Measurements from ENCODE around the gene LOXHD1.

Gene LOXHD1

DNA sequence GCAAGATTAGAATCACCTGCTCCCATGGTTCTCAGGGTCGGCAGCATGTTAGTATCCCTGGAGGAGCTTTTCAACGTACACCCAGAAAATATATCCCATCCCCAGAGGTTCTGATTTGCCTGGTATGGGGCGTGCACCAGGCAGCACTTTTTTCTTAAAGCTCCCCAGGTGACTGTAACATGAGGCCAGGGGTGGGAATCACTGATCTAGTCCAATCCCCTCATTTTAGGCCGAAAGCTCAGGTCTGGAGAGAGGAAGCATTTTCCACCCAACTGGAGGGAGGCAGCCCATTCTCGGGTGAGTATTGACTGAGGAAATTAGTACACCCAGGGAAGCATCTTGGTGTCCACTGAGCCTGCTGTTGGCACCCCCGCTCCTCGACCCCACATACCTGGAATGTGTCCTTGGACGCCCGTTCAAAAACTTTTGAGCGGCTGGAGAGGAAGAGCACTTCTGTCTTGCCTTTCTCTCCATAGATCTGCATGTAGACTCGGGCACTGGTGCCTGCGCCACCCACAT lies 94.3 kb downstream of the LOXHD1 start:
- Histone ChIP-seq H3K36me3 (ENCODE audit: control insufficient read depth in 1 of 2, insufficient read depth in 2 of 2, low read length in 2 of 2) (no peaks in the 10 kb centered on the region), H4K12ac (ENCODE audit: low read depth, low read length) (no peak overlapping the region), H3K9me3 (ENCODE audit: insufficient read depth, low read depth, low read length) (peaks cover 5% of the 10 kb centered on the region), H4K8ac (ENCODE audit: low read depth, low read length) (no peak overlapping the region), H3K14ac (ENCODE audit: low read length) (no peak overlapping the region), H3K4ac (ENCODE audit: low read depth, low read length) (no peak overlapping the region), H2BK120ac (ENCODE audit: insufficient read depth, low read length, poor library complexity) (no peak overlapping the region), H3K79me2 (ENCODE audit: control insufficient read depth, insufficient read depth, low read length, poor library complexity) (no peaks in the 10 kb centered on the region), H3K9ac (ENCODE audit: low read length) (no peak overlapping the region), H2AFZ (ENCODE audit: insufficient read depth, low read length, poor library complexity) (no peak overlapping the region), H3K79me1 (ENCODE audit: low read length) (no peaks in the 10 kb centered on the region), H3K4me2 (ENCODE audit: low read length) (no peak overlapping the region), H3K27ac (ENCODE audit: low read depth, low read length) (no peak overlapping the region), H4K91ac (ENCODE audit: low read depth, low read length) (no peak overlapping the region), H3K27me3 (ENCODE audit: insufficient read depth, low read length) (no peaks in the 10 kb centered on the region), H3K23ac (ENCODE audit: low read length) (no peak overlapping the region), H2BK12ac (ENCODE audit: low read length) (no peak overlapping the region), H2BK5ac (ENCODE audit: low read depth, low read length, poor library complexity) (no peak overlapping the region), H2AK5ac (ENCODE audit: low read length) (no peak overlapping the region), H3K4me1 (ENCODE audit: control insufficient read depth in 1 of 2, insufficient read depth in 2 of 2, low read length in 2 of 2) (no peaks in the 10 kb centered on the region), H3K18ac (ENCODE audit: low read length) (no peak overlapping the region), H3K4me3 (ENCODE audit: low read depth, low read length) (no peak overlapping the region)
- no CpG with 5 or more reads among the region's 12 CpGs for WGBS (ENCODE audit: extremely low coverage, insufficient coverage, insufficient read length)
- DNase-seq: no peak

DNA sequence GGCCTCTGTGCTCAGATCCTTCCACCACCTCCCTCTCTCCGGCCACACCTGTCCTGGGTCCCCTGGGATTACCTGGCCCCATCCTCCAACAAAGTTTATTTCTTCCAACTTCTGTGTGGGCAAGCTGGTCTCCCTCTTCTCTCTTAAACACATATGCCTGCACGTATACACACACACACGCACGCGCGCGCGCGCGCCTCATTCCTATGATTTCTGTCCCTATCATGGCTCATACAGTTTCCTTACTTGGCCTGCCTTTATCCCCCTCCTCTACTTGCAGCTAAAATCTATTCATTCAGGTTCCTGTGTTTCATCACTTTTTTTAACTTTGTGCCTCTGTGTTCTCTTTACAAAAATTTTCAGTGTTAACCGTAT lies 96.4 kb downstream of the LOXHD1 start:
- no peak overlapping the region for H3K27ac ChIP-seq (ENCODE audit: low read depth, low read length)

DNA sequence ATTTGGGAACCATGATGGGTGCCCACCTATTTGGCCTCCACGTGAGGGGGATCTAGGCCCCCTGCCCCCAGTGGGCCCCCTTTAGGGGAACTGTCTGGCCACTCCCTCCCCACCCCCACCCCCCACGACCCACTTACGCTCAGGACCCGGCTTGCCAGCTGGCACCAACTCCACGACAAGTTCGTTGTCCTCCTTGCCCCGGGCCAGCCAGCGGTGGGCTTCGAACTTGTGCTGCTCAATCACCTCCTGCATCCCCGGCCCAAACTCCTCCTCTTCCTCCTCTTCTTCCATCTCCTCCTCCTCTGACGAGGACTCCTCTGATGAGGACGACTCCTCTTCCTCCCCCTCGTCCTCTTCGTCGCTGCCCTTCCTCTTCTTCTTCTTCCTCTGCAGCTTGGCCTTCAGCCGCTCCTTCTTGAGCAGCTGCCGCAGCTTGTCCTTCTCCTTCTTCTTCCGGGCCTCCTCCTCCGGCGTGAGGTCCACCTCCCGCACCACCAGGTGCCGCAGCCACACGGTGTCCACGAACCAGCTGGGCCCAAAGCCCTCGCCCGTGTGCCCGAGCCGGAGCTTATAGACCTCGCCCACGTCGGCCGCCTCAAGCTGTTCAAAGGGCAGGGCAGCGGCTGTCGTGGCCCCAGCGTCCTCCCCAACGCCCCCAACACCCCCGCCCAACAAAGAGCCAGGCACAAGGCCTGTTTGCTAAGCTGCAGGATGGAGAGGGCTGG lies 96.9 kb downstream of the LOXHD1 start:
- Histone ChIP-seq H2BK12ac (ENCODE audit: low read length) (no peak overlapping the region), H3K79me2 (ENCODE audit: control insufficient read depth, insufficient read depth, low read length, poor library complexity) (no peaks in the 10 kb centered on the region), H2AK5ac (ENCODE audit: low read length) (no peak overlapping the region), H4K12ac (ENCODE audit: low read depth, low read length) (no peak overlapping the region), H3K79me1 (ENCODE audit: low read length) (no peaks in the 10 kb centered on the region), H3K18ac (ENCODE audit: low read length) (no peak overlapping the region), H3K36me3 (ENCODE audit: control insufficient read depth in 1 of 2, insufficient read depth in 2 of 2, low read length in 2 of 2) (no peaks in the 10 kb centered on the region), H2BK120ac (ENCODE audit: insufficient read depth, low read length, poor library complexity) (no peak overlapping the region), H3K4me2 (ENCODE audit: low read length) (no peak overlapping the region), H3K9me3 (ENCODE audit: insufficient read depth, low read depth, low read length) (peaks cover 3% of the 10 kb centered on the region), H4K8ac (ENCODE audit: low read depth, low read length) (no peak overlapping the region), H2AFZ (ENCODE audit: insufficient read depth, low read length, poor library complexity) (no peak overlapping the region), H3K9ac (ENCODE audit: low read length) (no peak overlapping the region), H3K27ac (ENCODE audit: low read depth, low read length) (no peak overlapping the region), H2BK5ac (ENCODE audit: low read depth, low read length, poor library complexity) (no peak overlapping the region), H3K23ac (ENCODE audit: low read length) (no peak overlapping the region), H3K4ac (ENCODE audit: low read depth, low read length) (no peak overlapping the region), H3K4me1 (ENCODE audit: control insufficient read depth in 1 of 2, insufficient read depth in 2 of 2, low read length in 2 of 2) (no peaks in the 10 kb centered on the region), H3K4me3 (ENCODE audit: low read depth, low read length) (no peak overlapping the region), H4K91ac (ENCODE audit: low read depth, low read length) (no peak overlapping the region), H3K27me3 (ENCODE audit: insufficient read depth, low read length) (no peaks in the 10 kb centered on the region), H3K14ac (ENCODE audit: low read length) (no peak overlapping the region)
- DNase-seq: no peak
- WGBS (ENCODE audit: extremely low coverage, insufficient coverage, insufficient read length): no CpG with 5 or more reads among the region's 37 CpGs

More for the DNA sequence above, 96.4 kb downstream of the LOXHD1 start:
- Histone ChIP-seq H3K79me2 (ENCODE audit: control insufficient read depth, insufficient read depth, low read length, poor library complexity) (no peaks in the 10 kb centered on the region), H3K79me1 (ENCODE audit: low read length) (no peaks in the 10 kb centered on the region), H3K23ac (ENCODE audit: low read length) (no peak overlapping the region), H4K91ac (ENCODE audit: low read depth, low read length) (no peak overlapping the region), H2BK120ac (ENCODE audit: insufficient read depth, low read length, poor library complexity) (no peak overlapping the region), H2BK12ac (ENCODE audit: low read length) (no peak overlapping the region), H3K14ac (ENCODE audit: low read length) (no peak overlapping the region), H3K4ac (ENCODE audit: low read depth, low read length) (no peak overlapping the region), H3K27me3 (ENCODE audit: insufficient read depth, low read length) (no peaks in the 10 kb centered on the region), H3K4me3 (ENCODE audit: low read depth, low read length) (no peak overlapping the region), H3K18ac (ENCODE audit: low read length) (no peak overlapping the region), H3K4me2 (ENCODE audit: low read length) (no peak overlapping the region), H3K9me3 (ENCODE audit: insufficient read depth, low read depth, low read length) (peaks cover 3% of the 10 kb centered on the region), H2AFZ (ENCODE audit: insufficient read depth, low read length, poor library complexity) (no peak overlapping the region), H3K9ac (ENCODE audit: low read length) (no peak overlapping the region), H3K36me3 (ENCODE audit: control insufficient read depth in 1 of 2, insufficient read depth in 2 of 2, low read length in 2 of 2) (no peaks in the 10 kb centered on the region), H2BK5ac (ENCODE audit: low read depth, low read length, poor library complexity) (no peak overlapping the region), H4K12ac (ENCODE audit: low read depth, low read length) (no peak overlapping the region), H4K8ac (ENCODE audit: low read depth, low read length) (no peak overlapping the region), H3K4me1 (ENCODE audit: control insufficient read depth in 1 of 2, insufficient read depth in 2 of 2, low read length in 2 of 2) (no peaks in the 10 kb centered on the region), H2AK5ac (ENCODE audit: low read length) (no peak overlapping the region)
- no CpG with 5 or more reads among the region's 11 CpGs for WGBS (ENCODE audit: extremely low coverage, insufficient coverage, insufficient read length)
- no peak for DNase-seq

DNA sequence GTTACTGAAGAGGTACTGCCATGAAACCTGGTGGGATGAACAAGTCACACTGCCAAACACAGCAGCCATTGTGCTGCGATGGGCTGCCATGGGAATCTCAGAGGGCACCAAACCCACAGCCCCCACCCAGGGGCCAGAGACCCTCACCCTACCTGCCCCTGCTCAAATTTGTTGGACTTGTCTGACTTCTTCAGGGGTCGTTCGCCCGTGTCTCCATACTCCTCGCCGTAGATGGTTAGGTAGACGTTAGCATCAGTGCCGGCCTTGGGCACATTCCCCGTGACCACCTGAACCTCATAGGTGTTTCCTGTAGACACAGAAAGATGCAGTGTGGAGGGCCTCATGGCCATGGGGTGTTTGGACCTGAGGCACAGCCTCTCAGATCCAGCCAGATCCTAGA lies 97.7 kb downstream of the LOXHD1 start:
- Histone ChIP-seq H2BK5ac (ENCODE audit: low read depth, low read length, poor library complexity) (no peak overlapping the region), H2AK5ac (ENCODE audit: low read length) (no peak overlapping the region), H2AFZ (ENCODE audit: insufficient read depth, low read length, poor library complexity) (no peak overlapping the region), H3K27me3 (ENCODE audit: insufficient read depth, low read length) (no peaks in the 10 kb centered on the region), H3K4me3 (ENCODE audit: low read depth, low read length) (no peak overlapping the region), H2BK120ac (ENCODE audit: insufficient read depth, low read length, poor library complexity) (no peak overlapping the region), H3K36me3 (ENCODE audit: control insufficient read depth in 1 of 2, insufficient read depth in 2 of 2, low read length in 2 of 2) (no peaks in the 10 kb centered on the region), H3K23ac (ENCODE audit: low read length) (no peak overlapping the region), H3K4me1 (ENCODE audit: control insufficient read depth in 1 of 2, insufficient read depth in 2 of 2, low read length in 2 of 2) (no peaks in the 10 kb centered on the region), H3K79me1 (ENCODE audit: low read length) (no peaks in the 10 kb centered on the region), H2BK12ac (ENCODE audit: low read length) (no peak overlapping the region), H4K12ac (ENCODE audit: low read depth, low read length) (no peak overlapping the region), H4K8ac (ENCODE audit: low read depth, low read length) (no peak overlapping the region), H3K9me3 (ENCODE audit: insufficient read depth, low read depth, low read length) (peaks cover 3% of the 10 kb centered on the region), H3K4me2 (ENCODE audit: low read length) (no peak overlapping the region), H3K14ac (ENCODE audit: low read length) (no peak overlapping the region), H3K18ac (ENCODE audit: low read length) (no peak overlapping the region), H3K79me2 (ENCODE audit: control insufficient read depth, insufficient read depth, low read length, poor library complexity) (no peaks in the 10 kb centered on the region), H3K27ac (ENCODE audit: low read depth, low read length) (no peak overlapping the region), H3K4ac (ENCODE audit: low read depth, low read length) (no peak overlapping the region), H4K91ac (ENCODE audit: low read depth, low read length) (no peak overlapping the region), H3K9ac (ENCODE audit: low read length) (no peak overlapping the region)
- no peak for DNase-seq
- WGBS (ENCODE audit: extremely low coverage, insufficient coverage, insufficient read length): no CpG with 5 or more reads among the region's 9 CpGs

Data from trophoblast cell (in vitro differentiated cells and primary cell).